GM18508 (cell line): ENCODE data around the gene TSPAN16.
"Not testable (repeated sequence)": the region's sequence is repeated elsewhere in the genome, so short reads cannot be mapped to it uniquely, and the experiment has no call there.

Experiments
- ATAC-seq: cut with Tn5 transposase; IDR thresholded peaks from one replicate; pipeline ENCODE4 v1.9.1; 2021; ENCODE audit warnings: moderate number of reproducible peaks; ENCODE audit not compliant: insufficient read depth, unreplicated experiment

Gene TSPAN16

DNA sequence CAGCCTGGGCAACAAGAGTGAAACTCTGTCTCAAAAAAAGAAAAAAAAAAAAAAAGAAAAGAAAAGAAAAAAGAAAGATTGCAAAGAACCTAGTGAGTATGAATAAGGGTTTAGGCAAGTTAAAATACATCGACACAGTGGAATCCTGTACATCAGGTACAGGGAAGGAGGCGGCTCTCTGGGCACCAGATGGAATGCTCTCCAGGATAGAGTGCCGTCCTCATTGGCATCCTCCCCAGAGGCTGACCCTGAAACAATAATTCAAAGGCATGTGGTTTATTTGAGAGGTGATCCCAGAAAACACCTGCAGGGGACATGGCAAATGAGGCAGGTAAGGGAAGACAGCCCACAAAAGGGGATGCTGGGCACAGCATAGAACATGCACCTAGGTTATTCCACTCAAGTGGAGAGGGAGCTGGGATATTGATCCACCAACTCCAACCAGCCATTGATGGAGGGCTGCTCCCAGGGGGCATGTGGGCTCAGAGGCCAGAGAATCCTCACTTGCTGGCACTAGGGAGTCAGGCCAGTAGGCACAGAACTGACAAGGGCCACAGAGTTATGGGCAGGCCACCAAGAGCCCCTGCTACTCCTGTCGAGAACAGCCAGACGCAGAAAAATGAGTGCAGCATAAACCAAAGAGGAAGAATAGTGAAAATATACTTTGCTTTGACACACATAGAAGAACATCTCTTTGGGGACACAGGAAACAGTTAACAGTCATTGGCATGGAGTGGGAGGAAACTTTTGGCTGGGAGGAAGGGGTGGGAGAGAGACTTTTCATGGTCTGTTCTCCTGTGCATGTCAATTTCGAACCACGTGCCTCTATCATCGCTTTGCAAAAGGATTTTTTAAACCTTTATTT is 4.2 kb downstream of the TSPAN16 start:
- no peak for ATAC-seq

DNA sequence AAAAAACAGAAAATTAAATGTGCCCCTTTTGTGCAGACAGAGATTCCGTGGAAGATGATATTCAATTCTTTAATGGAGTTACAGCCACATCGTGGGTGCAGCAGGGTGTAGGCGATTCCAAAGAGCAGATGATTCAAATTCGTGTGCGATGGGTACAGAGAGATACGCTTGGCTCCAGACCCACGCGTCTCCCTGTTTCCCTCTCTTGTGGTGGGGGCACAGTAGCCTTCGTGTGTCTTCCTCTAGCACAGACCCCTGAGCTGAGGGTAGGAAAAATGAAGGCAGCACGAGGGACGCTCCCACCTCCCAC is 4.8 kb downstream of the TSPAN16 start:
- ATAC-seq = no peak

- no peak for ATAC-seq
These were observed 9.0 kb downstream of the TSPAN16 start for GRCh38 chr19:11304936-11305335.

GRCh38 chr19:11306337-11306736 is 10.4 kb downstream of the TSPAN16 start:
- no peak for ATAC-seq

- not testable (repeated sequence) for ATAC-seq
These were observed 24.5 kb downstream of the TSPAN16 start for GRCh38 chr19:11320278-11320995.

- no peak for ATAC-seq
These were observed 25.5 kb downstream of the TSPAN16 start for GRCh38 chr19:11321191-11322126.

DNA sequence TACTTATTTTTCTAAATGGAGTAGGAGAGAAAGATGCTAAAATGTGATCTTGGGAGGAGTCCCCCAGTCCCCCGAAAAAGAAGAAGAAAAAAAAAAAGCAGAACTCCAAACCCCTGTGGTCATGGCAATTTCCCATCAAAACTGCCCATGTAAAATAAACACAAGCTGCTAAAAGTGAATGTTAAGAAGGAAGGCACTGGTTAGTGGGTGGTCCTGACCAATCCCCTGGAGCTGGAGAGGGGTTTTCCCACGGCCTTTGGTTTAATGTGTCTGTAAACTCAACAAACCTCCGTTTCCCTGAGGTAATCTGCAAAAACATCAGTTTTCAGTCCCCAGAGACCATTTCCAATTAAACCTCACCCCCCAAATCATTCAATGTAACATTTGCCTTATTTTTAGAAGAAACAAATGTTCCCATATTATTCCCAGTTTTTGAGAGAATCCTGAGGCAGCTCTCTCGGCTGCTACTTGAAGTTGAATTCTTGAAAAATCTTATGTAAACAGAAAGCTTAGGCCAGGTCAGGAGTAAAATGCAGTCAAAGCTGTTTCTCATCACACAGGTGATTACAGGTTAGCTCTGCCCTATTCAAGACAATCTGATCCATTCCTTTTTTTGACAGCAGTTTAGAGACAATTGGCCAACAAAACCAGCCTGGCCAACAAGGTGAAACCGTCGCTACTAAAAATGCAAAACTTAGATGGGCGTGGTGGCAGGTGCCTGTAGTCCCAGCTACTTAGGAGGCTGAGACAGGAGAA is 26.5 kb downstream of the TSPAN16 start:
- no peak for ATAC-seq

DNA sequence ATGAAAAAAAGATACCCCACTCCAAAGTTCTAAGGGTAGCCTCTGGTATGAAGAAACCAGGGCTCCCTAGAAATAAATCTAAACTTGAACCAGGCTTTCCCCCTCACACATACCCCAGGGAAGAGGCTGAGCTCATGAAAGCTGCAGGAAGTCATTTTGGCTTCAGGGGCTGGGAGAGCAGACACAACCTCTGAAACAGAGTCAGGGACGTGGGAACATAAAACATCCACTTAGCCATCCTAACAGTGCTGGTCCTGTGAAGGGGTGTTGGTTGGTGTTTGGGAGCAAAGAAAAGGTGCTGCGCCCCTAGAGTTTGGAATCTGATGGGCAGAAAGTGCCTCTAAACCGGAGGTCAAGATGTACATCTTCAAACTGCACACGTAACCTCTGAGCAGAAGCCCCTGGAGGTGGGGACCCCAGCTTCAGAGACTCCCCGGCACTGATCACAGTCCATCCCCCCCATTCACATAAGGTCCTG is 27.7 kb downstream of the TSPAN16 start:
- no peak for ATAC-seq

DNA sequence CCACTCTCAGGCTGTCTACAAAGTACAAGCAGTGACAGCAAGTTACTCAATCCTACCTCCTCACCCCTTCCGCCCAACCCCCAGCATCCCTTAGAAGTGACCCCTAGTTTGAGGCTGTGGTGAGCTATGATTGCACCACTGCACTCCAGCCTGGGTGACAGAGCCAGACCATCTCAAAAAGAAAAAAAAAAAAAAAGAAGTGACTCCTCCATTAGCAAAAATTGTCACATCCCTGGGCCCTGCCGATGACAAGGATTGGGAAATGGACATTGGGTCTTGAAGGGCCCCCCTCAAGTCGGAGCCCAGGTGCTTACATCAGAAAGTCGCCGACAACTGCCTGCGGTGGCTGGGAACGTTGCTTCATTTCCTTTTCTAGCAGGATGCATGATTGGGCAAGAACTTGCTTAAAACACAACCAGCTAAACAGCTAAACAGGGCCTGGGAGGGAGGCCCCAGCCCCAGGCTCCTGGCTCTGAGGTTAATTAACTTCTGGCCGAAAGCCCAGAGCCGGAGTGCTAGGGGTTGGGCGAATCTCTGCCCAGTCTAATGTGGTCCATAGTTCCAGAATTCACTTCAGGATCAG is 28.2 kb downstream of the TSPAN16 start:
- ATAC-seq = no peak

DNA sequence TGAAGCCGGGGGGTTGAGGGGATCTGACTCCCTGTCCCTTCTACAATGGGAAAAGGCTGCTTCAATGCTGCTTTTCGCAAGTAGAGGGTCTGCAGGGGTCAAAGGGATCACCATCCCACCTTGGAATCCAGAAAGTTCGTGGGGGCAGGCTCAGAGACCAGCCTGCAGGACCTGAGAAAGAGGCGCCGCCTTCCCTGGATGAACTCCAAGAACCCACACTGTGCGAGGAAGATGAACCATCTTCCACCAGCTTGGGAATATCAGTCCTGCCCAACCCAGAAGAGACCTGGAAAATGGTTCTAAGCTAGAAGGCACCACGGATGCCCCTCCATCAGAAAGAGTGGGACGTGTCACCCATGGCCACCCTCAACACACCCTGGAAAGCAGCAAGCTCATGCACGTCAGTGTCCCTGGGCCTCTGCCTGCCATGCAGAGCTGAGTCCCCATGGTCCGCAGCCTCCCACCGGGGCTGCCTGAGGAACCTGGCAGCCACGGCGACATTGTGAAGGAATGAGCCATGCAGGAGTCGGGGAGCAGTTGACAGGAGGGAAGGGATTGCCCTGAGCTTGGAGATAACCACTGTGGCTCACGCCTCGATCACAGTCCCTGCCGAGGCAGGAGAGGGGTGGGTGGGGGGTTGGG is 28.9 kb downstream of the TSPAN16 start:
- ATAC-seq = no peak

- no peak for ATAC-seq
These were observed 29.6 kb downstream of the TSPAN16 start for GRCh38 chr19:11325544-11325943.

DNA sequence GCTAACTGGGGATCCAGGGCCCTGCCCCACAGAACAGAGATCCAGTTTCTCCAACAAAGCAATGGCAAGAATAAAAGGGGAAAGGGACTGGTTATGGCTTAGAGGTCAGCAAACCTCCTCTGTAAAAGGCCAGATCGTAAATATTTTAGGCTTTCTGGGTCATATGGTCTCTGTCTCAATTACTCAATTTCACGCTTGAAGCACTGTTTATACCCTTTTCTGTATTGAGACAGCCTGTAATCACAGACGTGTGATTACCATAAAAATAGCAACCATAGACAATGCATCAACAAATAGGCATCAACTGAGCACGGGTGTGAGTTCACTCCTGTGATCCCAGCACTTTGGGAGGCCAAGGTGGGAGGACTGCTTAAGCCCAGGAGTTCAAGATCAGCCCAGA is 34.2 kb downstream of the TSPAN16 start:
- ATAC-seq = no peak

DNA sequence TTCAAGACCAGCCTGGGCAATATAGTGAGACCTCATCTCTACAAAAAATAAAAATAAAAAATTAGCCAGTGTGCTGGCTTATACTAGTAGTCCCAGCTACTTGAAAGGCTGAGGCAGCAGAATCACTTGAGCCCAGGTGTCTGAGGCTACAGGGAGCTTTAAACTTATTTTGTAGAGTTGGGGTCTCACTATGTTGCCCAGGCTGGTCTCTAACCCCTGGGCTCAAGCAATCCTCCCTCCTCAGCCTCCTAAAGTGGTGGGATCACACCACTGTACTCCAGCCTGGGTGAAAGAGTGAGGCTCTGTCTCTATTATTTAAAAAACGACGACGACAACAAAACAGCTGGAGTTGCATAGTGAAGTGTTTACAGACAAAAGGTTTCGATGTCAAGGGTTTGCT is 35.5 kb downstream of the TSPAN16 start:
- ATAC-seq = no peak

DNA sequence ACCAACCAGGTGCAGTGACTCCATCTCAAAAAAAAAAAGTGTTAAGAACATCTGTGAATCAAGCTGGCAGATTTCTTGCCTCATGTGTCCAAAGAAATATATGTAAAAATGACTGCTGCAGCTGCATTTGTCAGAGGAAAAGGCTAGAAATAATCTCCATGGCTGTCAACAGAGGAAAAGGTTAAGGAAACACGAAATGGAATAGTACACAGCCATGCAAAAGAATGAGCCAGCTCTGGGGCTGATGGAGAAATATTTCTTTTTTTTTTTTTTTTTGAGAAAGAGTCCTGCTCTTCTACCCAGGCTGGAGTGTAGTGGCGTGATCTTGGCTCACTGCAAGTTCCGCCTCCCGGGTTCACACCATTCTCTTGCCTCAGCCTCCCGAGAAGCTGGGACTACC is 36.9 kb downstream of the TSPAN16 start:
- ATAC-seq = no peak

GRCh38 chr19:11333838-11334237 is 37.9 kb downstream of the TSPAN16 start:
- ATAC-seq = not testable (repeated sequence)

- no peak for ATAC-seq
These were observed 39.6 kb downstream of the TSPAN16 start for GRCh38 chr19:11335449-11336146.

DNA sequence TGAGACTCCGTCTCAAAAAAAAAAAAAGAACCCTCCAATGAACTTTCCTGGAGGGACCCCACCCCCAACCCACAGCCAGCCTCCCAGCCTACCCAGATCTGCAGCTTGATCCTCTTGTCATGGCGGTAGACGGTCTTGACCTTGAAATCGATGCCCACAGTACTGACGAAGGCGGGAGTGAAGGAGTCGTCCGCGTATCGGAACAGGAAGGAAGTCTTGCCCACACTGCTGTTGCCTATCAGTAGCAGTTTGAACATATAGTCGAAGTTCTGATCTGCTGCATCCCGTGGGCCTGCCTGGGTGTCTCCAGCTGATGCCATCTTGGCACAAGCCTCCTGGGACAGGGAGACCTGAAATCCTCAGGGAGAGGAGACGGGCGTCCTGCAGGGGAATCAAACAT is 41.1 kb downstream of the TSPAN16 start:
- ATAC-seq = no peak

GRCh38 chr19:11338121-11338520 is 42.2 kb downstream of the TSPAN16 start:
- ATAC-seq = no peak
